Osteocyte (in vitro differentiated cells): ENCODE data around the gene TNNC1. TPM values are rescaled to one million over a fixed set of nuclear protein-coding genes. Genes with fewer than 3 reads are reported as not detected.

ENCODE experiments used
- DNase-seq: peaks from one replicate; pipeline ENCODE4 v3.0.0; 2021; ENCODE audit warnings: mixed read lengths; ENCODE audit not compliant: unreplicated experiment; ENCODE audit errors: extremely low spot score
- H3K27ac Mint-ChIP-seq: one replicate; pipeline ENCODE4 v1.8.0; 2021; ENCODE audit warnings: mild to moderate bottlenecking, mixed read lengths; ENCODE audit not compliant: unreplicated experiment
- H3K27me3 Mint-ChIP-seq: one replicate; pipeline ENCODE4 v1.8.0; 2021; ENCODE audit warnings: mixed read lengths; ENCODE audit not compliant: unreplicated experiment
- H3K36me3 Mint-ChIP-seq: one replicate; pipeline ENCODE4 v1.8.0; 2021; ENCODE audit warnings: mixed read lengths; ENCODE audit not compliant: unreplicated experiment
- H3K4me1 Mint-ChIP-seq: one replicate; pipeline ENCODE4 v1.8.0; 2021; ENCODE audit warnings: mixed read lengths; ENCODE audit not compliant: unreplicated experiment
- H3K4me3 Mint-ChIP-seq: one replicate; pipeline ENCODE4 v1.8.0; 2021; ENCODE audit warnings: mild to moderate bottlenecking, moderate library complexity, mixed read lengths; ENCODE audit not compliant: unreplicated experiment
- H3K9me3 Mint-ChIP-seq: one replicate; pipeline ENCODE4 v1.8.0; 2021; ENCODE audit warnings: mixed read lengths; ENCODE audit not compliant: unreplicated experiment
- CTCF ChIP-seq: fragments of 200-600 bp; sonication (generic); IDR thresholded peaks from 2 replicates; pipeline ENCODE4 v1.5.0; 2021; ENCODE audit warnings: antibody characterized with exemption, mild to moderate bottlenecking, moderate library complexity
- total RNA-seq: library from RNA; stranded (reverse); gene quantifications from 2 replicates; pipeline ENCODE4 v1.2.1, GENCODE V29; 2021

TNNC1 gene
- total RNA-seq, 1 donor from 2014 or later: not detected

GRCh38 chr3:52429779-52430415, 23.9 kb downstream of the TNNC1 start:
- no peak for TF ChIP-seq CTCF
- peaks cover 13% of the 10 kb centered on the region for H3K27me3 Mint-ChIP-seq
- no peak for DNase-seq
- H3K4me1 Mint-ChIP-seq: no peaks in the 10 kb centered on the region
- H3K9me3 Mint-ChIP-seq: no peaks in the 10 kb centered on the region
- no peak overlapping the region for H3K27ac Mint-ChIP-seq
- H3K4me3 Mint-ChIP-seq: no peak overlapping the region
- no peaks in the 10 kb centered on the region for H3K36me3 Mint-ChIP-seq

GRCh38 chr3:52429031-52429430, 24.8 kb downstream of the TNNC1 start:
- Mint-ChIP-seq H3K36me3 (no peaks in the 10 kb centered on the region), H3K4me3 (no peak overlapping the region), H3K27ac (no peak overlapping the region), H3K27me3 (peaks cover 6% of the 10 kb centered on the region), H3K9me3 (no peaks in the 10 kb centered on the region), H3K4me1 (no peaks in the 10 kb centered on the region)
- DNase-seq: no peak
- no peak for TF ChIP-seq CTCF

GRCh38 chr3:52428151-52429005, 25.5 kb downstream of the TNNC1 start:
- Mint-ChIP-seq H3K4me1 (no peaks in the 10 kb centered on the region), H3K27ac (no peak overlapping the region), H3K27me3 (peaks cover 3% of the 10 kb centered on the region), H3K9me3 (no peaks in the 10 kb centered on the region), H3K36me3 (no peaks in the 10 kb centered on the region), H3K4me3 (no peak overlapping the region)
- no peak for DNase-seq
- TF ChIP-seq CTCF: peak; percentile 82

GRCh38 chr3:52423173-52423572, 30.7 kb downstream of the TNNC1 start:
- Mint-ChIP-seq H3K27me3 (peaks cover 3% of the 10 kb centered on the region), H3K9me3 (no peaks in the 10 kb centered on the region), H3K36me3 (peaks cover 3% of the 10 kb centered on the region), H3K4me3 (no peak overlapping the region), H3K4me1 (no peaks in the 10 kb centered on the region), H3K27ac (no peak overlapping the region)
- TF ChIP-seq CTCF: no peak
- DNase-seq: no peak

- no peak for DNase-seq
- no peak for TF ChIP-seq CTCF
- Mint-ChIP-seq H3K27ac (no peak overlapping the region), H3K4me1 (no peaks in the 10 kb centered on the region), H3K36me3 (peaks cover 3% of the 10 kb centered on the region), H3K27me3 (no peaks in the 10 kb centered on the region), H3K9me3 (no peaks in the 10 kb centered on the region), H3K4me3 (no peak overlapping the region)
Measured at GRCh38 chr3:52422669-52423068, 31.2 kb downstream of the TNNC1 start.
